ENCODE measurements around the gene AXDND1. TPM values are rescaled to one million over a fixed set of nuclear protein-coding genes. Genes with fewer than 3 reads are reported as not detected.

The AXDND1 gene, protein sequence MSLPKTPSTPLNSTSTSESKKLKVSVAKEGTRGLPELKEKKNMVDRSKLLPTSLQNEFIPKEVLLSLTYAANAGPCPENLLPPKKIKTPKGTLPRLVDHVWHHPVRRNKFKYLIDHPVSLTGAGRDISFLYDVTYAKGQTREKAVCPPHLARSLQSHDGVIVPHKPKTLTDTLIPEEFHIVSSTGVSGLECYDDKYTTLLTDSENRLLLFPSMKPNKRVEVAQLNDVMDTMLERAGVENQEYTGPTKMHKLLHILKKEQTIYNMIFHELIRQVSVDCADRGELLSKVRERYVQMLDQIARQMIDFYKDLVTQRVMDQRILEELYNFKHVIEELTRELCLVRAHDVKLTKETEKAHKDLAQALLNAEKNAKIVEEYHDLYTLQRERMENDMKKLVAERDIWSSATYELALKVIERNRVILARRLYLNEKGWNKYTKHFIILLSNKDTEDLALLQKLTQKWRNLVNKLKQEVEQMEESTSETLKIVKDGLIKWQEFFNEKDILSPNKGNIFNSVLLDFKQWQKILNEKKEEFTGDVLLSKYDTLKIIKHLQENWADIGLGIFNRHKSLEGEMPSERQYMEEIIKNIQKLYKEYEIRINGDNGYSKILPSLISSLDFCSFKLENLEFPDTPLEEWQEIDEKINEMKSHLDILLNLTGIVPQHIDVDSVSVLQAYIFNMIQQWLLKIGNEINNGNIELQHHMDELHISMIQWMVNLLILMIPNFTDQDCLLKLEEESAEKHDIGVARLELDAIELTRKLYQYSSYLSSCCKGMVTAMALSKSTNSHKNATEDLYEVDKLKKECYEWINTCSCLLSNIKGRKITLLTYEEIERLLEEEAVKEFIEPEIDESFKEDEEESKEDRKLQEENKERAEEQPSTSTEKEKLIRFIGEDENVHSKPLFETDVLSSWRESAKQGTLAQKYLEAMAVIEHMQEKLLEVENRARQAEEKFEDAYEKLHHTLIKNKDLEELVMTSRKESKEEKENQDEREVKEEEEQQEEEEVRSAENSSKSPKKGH
- not detected for polyA plus RNA-seq (2012; ENCODE audit: insufficient read depth, insufficient read length)

DNA sequence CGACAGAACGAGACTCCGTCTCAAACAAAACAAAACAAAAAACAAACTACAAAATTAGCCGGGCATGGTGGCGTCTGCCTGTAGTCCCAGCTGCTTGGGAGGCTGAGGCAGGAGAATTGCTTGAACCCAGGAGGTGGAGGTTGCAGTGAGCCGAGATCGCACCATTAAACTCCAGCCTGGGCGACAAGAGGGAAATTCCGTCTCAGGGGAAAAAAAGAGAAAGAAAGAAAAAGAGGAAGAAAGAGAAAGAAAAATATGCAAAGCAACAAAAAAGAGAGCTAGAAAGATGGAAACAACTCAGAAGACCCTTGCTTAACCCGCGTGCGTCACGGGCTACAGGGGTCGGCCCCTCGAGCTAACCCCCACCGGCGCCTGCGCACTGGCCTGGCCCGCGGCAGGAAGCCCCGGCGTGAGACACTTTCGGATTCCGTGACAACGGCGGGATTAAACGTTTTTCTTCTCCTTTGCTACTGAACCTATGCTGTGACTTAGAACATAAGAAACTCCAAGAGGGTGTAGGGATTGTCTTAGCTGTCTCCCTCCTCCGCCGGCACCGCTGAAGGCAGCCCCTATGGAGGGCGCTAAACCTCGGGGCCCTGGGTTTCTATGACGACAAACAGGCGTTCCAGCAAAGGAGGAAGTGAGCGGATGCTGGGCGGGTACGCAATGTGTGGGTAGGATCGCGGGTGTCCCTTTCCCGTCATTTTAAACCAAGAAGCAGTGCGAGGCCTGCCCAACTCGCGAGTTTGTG lies at the start of gene AXDND1:
Gene AXDND1 (plus strand): TSS at position 630 of the 751 bp plus-strand sequence. CDS start 539 bp downstream, outside the sequence.
- peak within 1 kb of the TSS; percentile 75 for H3K4me3 ChIP-seq (ENCODE audit: low read length)
- peak; percentile 87 for DNase-seq (ENCODE audit: low read depth, low spot score)

DNA sequence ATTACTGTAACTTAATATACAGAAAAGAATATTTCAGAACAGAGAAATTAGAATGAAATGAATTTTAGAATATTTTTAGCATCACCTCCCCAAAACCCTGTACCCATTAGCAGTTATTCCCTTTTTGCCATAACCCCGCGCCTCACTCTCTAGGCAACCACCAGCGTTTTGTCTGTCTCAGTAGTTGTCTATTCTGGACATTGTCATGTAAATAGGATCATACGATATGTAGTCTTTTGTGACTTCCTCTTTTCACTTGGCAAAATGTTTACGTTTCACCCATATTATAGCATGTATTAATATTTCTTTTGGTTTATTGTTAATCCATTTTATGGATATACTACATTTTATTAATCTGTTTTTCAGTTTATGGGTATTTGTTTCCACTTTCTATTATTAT lies 47.3 kb upstream of the AXDND1 start:
- H3K4me3 ChIP-seq (ENCODE audit: low read length): no peak overlapping the region
- no peak for DNase-seq (ENCODE audit: low read depth, low spot score)

DNA sequence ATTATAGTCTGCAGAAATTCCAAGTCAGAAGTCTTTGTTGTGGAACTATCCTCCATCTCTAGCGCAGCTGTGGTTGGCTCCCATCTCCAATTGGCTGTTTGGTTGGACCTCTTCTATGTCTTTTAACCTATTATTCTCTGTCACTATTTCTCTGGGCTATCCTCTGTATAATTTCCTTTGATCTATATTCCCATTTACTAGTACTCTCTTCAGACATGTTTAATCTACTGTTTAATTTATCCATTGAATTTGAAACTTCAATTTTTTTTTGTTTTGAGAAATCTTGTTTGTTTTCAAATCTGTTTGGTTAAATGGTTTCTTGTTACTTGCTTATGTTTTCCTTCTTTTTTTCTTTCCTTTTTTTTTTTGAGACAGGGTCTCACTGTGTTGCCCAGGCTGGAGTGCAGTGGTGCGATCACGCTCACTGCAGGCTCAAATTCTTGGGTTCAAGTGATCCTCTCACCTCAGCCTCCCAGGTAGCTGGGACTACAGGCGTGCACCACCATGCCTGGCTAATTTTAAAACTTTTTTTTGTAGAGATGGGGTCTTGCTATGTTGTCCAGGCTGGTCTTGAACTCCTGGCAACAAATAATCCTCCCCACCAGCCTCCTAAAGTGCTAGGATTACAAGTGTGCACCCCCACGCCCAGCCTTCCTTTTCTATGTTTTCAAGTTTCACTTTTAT lies 44.1 kb upstream of the AXDND1 start:
- no peak overlapping the region for H3K4me3 ChIP-seq (ENCODE audit: low read length)
- no peak for DNase-seq (ENCODE audit: low read depth, low spot score)

DNA sequence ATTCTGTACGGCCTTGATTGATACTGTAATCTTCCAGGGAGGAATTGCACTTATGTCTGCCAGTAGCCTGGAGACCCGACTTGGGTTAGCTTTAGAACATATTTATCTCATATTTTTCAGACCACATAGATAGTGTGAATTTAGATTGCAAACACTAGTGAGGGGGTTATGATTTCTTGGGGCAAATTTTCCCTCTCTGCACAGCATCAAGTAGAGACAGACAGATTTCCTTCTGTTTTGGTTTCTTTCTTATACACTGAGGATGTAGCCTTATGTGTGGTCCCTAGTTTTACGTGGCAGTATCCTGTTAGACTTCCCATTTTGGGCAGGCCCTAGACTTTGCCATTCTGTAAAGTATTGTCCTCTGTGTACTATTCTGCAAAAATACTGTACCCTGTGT lies 43.2 kb upstream of the AXDND1 start:
- no peak overlapping the region for H3K4me3 ChIP-seq (ENCODE audit: low read length)
- no peak for DNase-seq (ENCODE audit: low read depth, low spot score)

DNA sequence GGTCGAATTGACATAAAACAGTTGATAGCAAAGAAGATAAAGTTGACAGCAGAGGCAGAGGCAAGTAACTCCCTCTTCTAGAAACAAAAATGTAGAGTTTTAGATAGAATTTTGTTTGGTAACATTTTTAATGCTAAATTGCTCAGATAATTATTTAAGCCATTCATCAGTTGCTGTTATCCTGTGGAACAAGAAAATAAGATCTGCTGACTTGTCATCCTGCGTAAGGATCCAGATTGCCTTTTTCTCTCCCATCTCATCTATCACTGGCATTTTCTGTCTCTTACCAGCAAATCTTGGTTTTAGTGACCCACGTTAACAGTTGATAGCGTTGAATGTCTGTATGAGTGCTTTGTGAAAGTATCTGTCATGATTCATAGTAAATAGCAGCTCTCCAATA lies 42.3 kb upstream of the AXDND1 start:
- H3K4me3 ChIP-seq (ENCODE audit: low read length): no peak overlapping the region
- no peak for DNase-seq (ENCODE audit: low read depth, low spot score)

DNA sequence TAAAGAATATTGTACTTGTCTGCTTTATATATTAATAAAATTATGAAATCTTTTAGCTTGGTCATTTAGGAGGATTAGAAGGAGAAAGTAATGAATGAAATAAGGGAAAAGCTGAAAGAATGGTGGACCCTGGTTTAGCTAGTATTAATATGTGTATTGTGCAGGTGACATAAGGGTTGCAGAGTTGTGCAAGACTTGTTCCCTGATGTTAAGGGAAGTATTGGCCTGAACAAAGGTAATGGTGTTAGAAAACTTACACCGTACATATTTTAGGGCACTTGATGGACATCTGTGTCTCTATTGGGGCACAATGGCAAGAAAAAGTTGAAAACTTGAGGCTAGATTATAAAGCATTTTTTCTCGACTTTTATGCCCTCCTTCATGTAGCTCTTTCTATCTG lies 39.9 kb upstream of the AXDND1 start:
- DNase-seq (ENCODE audit: low read depth, low spot score): no peak

DNA sequence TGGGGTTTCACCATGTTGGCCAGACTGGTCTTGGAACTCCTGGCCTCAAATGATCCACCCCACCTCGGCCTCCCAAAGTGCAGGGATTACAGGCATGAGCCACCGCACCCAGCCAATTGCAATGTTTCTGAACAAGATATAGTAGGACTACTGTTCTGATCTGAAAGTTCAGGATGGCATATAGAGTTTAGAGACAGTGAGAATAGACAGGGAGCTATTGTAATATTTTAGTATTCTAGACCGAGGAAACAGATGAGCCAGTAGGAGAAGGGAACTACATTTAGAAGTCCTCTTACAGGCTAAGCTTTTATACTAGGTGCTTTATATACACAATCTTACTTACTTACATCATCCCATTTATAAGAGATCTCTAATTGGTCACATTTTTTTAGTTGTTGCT lies 39.0 kb upstream of the AXDND1 start:
- H3K4me3 ChIP-seq (ENCODE audit: low read length): no peak overlapping the region
- DNase-seq (ENCODE audit: low read depth, low spot score): no peak

More for the DNA sequence above, 39.9 kb upstream of the AXDND1 start:
- H3K4me3 ChIP-seq (ENCODE audit: low read length): no peak overlapping the region

DNA sequence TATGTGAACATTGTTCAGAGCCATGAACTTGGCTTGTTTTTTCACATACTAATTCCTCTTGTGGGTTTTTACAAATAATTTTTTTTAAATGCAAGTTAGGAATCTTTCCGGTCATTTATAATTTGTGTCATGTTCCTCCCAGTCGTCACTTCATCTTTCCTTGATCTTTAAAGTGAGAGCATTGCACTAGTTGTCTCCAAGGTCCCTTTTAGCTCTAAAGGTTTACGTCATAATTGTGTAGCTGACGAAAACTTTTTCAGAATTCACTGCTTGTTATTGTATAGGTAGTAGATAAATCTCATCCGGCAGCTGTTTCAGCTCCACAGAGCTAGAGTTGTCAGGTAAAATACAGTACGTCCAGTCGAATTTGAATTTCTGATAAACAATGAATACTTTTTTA lies 38.6 kb upstream of the AXDND1 start:
- no peak for DNase-seq (ENCODE audit: low read depth, low spot score)
- H3K4me3 ChIP-seq (ENCODE audit: low read length): no peak overlapping the region

DNA sequence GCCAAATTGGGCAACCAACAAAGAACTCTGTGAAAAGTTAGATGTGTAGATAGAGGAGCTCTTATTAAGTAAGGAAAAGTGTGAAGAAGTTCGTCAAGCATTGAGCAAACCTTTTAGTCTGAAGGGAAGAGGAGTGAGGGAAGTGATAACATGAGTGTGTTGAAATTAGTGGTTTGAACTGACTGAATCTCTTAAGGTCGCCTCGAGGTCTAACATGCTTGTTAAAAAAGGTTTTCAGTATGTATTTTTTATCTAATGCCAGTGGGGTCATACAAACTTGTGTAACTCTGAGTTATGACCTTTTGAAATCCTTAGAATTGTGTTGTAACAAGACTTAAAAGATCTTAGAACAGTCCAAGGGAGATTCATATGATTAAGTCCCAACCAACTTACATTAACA lies 38.1 kb upstream of the AXDND1 start:
- DNase-seq (ENCODE audit: low read depth, low spot score): no peak
- H3K4me3 ChIP-seq (ENCODE audit: low read length): no peak overlapping the region

DNA sequence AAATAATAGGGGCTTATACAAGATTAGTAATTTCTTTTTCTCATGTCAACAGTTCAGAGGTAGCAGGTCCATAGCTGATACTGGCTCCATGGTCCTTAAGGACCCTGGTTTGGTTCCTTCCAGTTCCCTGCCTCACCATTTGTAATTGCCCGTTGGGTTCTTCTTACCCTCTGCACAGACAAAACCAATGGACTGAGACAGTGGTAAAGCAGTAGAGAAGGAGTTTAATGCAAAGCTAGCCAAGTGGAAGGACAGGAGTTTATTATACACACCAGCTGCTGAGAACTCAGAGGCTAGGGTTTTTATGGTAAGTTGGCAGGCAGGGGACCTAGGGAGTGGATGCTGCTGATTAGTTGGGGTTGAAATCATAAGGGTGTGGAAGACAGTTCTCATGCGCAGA lies 35.9 kb upstream of the AXDND1 start:
- DNase-seq (ENCODE audit: low read depth, low spot score): no peak
- H3K4me3 ChIP-seq (ENCODE audit: low read length): no peak overlapping the region

DNA sequence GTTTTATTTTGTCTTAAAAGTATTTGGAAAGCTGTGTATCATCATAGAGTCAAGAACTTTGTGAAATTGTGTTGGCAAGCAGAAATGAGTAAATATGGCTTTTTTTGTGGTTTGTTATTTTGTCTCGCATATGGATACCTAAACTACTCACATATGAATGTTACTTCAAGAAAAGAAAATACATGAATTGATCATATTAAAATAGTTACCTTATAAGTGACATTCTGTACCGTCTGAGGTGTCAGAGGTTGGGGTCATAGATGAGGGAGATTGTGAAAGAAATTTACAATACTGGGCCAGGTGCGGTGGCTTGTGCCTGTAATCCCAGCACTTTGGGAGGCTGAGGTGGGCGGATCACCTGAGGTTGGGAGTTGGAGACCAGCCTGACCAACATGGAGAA lies 31.3 kb upstream of the AXDND1 start:
- no peak for DNase-seq (ENCODE audit: low read depth, low spot score)
- no peak overlapping the region for H3K4me3 ChIP-seq (ENCODE audit: low read length)

DNA sequence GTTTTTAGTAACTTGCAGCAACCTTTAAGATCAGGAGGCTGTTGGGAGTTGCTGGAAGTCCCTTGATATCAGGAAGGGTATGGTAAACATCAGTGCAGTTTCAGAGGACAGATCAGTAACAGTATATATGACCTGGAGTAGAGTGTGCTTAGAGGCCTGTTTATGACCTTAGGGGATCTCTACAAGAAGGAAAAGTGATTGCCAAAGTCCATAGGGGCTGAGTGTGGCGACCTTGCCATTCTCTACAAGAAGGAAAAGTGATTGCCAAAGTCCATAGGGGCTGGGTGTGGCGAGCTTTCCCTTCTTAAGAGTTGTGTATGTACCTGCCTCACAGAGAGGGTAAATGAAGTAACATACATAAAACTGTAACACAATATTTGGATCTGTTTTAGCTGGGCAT lies 28.5 kb upstream of the AXDND1 start:
- no peak for DNase-seq (ENCODE audit: low read depth, low spot score)
- no peak overlapping the region for H3K4me3 ChIP-seq (ENCODE audit: low read length)

DNA sequence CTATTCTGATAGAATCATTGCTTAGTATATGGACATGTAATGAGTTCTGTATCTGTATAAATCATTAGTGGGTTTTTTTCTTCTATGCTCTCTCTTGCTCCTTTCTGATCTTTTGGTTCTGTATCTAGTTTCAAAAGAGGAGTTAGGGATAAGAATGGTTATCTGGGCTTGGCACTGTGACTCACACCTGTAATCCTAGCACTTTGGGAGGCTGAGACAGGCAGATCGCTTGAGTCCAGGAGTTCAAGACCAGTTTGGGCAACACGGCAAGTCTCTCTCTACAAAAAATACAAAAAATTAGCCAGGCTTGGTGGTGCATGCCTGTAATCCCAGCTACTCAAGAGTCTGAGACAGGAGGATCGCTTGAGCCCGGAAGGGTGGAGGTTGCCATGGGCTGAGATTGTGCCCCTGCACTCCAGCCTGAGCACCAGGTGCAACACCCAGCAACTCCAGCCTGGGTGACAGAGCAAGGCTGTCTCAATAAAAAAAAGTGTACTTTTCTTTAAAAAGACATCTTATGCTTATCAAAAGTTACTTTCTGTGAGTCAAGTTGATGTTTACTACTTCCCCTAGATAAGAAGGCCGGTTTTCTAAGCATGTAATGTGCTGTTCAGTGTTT lies 27.7 kb upstream of the AXDND1 start:
- no peak for DNase-seq (ENCODE audit: low read depth, low spot score)
- H3K4me3 ChIP-seq (ENCODE audit: low read length): no peak overlapping the region

DNA sequence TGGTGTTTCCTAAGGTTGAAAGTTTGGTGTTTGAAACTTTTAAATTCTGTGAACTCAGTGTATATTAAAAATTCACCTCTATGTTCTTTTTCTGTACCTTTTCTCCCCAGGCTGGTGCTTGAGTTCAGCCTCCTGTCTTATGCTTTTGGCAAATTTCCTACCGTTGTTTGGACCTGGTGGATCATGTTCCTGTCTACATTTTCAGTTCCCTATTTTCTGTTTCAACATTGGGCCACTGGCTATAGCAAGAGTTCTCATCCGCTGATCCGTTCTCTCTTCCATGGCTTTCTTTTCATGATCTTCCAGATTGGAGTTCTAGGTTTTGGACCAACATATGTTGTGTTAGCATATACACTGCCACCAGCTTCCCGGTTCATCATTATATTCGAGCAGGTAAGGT lies 24.9 kb upstream of the AXDND1 start:
- no peak for DNase-seq (ENCODE audit: low read depth, low spot score)
- no peak overlapping the region for H3K4me3 ChIP-seq (ENCODE audit: low read length)

DNA sequence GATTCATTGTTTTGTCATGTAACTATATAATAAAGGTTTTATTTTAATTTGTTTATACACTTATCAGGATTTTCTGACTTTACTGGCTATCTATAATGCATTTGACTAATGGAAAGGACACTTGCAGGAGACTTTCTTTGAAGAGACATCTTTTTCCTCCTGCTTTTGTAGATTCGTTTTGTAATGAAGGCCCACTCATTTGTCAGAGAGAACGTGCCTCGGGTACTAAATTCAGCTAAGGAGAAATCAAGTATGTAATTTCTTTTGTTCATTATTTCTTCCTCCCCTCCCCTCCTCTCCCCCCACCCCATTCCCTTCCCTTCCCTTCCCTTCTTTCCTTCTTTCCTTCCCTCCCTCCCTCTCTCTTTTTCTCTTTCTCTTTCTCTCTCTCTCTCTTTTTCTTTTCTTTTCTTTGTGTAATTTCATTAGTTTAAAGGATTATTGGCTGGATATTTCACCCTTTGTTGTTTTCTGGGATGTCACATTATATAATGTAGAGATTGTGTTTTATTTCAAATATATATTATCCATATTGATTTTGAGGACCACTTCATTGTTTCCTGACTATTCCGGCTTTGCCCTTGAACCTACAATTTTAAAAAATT lies 23.7 kb upstream of the AXDND1 start:
- no peak for DNase-seq (ENCODE audit: low read depth, low spot score)
- H3K4me3 ChIP-seq (ENCODE audit: low read length): no peak overlapping the region

DNA sequence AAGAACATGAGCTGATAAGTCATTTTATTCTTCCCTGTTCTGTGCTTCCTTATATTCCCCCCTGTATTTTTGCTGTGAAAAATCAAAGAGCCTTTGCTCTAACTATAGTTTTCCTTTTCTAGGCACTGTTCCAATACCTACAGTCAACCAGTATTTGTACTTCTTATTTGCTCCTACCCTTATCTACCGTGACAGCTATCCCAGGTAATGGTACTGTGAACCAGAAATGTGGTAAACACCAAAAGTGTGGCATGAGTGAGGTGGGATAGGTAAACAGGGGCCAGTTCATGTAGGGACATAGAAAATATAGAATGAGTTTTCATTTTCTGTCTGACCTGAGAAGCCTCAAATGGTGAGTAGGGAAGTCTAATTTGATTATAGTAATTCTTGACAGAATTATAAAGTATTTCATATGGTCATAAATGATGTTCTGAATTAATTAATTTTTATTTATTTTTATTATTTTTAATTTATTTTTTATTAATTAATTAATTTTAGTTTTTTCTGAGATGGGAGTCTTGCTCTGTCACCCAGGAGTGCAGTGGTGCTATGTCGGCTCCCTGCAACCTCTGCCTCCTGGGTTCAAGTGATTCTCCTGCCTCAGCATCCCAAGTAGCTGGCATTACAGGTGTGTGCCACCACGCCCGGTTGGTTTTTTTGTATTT lies 22.9 kb upstream of the AXDND1 start:
- DNase-seq (ENCODE audit: low read depth, low spot score): no peak
- no peak overlapping the region for H3K4me3 ChIP-seq (ENCODE audit: low read length)

DNA sequence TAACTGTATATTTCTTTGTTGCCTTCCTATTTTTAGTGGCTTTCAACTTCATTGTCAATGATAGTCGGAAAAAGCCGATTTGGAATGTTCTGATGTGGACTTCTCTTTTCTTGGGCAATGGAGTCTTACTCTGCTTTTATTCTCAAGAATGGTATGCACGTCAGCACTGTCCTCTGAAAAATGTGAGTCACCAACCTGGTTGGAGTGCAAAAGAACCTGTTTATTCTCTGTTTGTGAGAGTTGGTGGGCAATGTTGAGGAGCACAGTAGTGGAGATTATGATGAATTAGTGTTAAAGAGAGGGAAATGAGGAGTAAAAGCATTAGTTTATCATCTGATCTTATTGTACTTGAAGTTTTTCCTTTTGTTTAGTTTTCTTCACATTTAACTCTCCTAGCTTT lies 14.5 kb upstream of the AXDND1 start:
- no peak overlapping the region for H3K4me3 ChIP-seq (ENCODE audit: low read length)
- no peak for DNase-seq (ENCODE audit: low read depth, low spot score)

DNA sequence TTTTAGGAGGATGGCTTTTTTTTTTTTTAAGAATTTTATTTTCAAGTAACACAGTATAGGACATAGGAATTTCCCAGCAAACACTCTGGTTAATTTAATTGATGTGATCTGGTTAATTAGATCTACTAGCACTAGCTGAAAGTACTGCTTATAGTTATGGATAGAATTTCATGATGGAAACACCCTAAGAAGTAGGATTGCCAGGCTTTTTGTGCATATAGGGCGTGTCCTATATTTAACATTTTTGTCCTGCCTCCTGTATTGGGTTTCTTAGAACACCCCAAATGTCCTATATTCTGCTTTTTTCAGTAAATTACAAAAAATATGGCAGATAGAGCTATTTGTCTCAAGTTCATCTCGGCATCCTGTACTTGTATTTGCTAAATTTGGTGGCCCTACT lies 13.5 kb upstream of the AXDND1 start:
- no peak overlapping the region for H3K4me3 ChIP-seq (ENCODE audit: low read length)
- DNase-seq (ENCODE audit: low read depth, low spot score): no peak
